K562 (cell line): ENCODE results near the gene ZBTB38. TPM values are rescaled to one million over a fixed set of nuclear protein-coding genes. Genes with fewer than 3 reads are reported as not detected.

Experiments used
- BHLHE40 ChIP-seq: IDR thresholded peaks from 2 replicates; pipeline ENCODE4 v1.6.1; 2011; ENCODE audit warnings: low read length, improper control_type of control experiment
- BRF1 ChIP-seq: IDR thresholded peaks from 3 replicates; pipeline ENCODE4 v1.6.1; 2011; ENCODE audit warnings: borderline replicate concordance, mild to moderate bottlenecking; ENCODE audit not compliant: insufficient read length; ENCODE audit errors: extremely low read depth
- CREB1 ChIP-seq, 2 experiments: sonication (generic) in 1 of 2; formaldehyde crosslinking in 1 of 2; IDR thresholded peaks; 2 replicates each; pipeline versions ENCODE4 v1.6.1 to v1.8.0; 2012 to 2022; ENCODE audit warnings: inconsistent platforms in 1 of 2, mild to moderate bottlenecking in 1 of 2, missing genetic modification reagents in 1 of 2, moderate library complexity in 1 of 2
- NELFE ChIP-seq: IDR thresholded peaks from 2 replicates; pipeline ENCODE4 v1.6.1; 2011; ENCODE audit warnings: mild to moderate bottlenecking; ENCODE audit not compliant: insufficient read depth, insufficient read length
- RUNX1 ChIP-seq: sonication (generic); IDR thresholded peaks from 2 replicates; pipeline ENCODE4 v1.6.1; 2016; ENCODE audit warnings: antibody characterized with exemption, low read depth
- SLC30A9 ChIP-seq: fragments of 250-450 bp; sonication (Bioruptor Pico); IDR thresholded peaks from 2 replicates; pipeline ENCODE4 v1.8.0; 2022; ENCODE audit warnings: mild to moderate bottlenecking, moderate library complexity
- ZKSCAN3 ChIP-seq: fragments of 250-450 bp; sonication (Bioruptor Pico); IDR thresholded peaks from 2 replicates; pipeline ENCODE4 v1.4.0; 2020
- ZNF224 ChIP-seq: sonication (generic); formaldehyde crosslinking; IDR thresholded peaks from 2 replicates; pipeline ENCODE4 v1.8.0; 2022; ENCODE audit warnings: mild to moderate bottlenecking, missing genetic modification reagents
- ZNF668 ChIP-seq: fragments of 250-450 bp; sonication (Bioruptor Pico); IDR thresholded peaks from 2 replicates; pipeline ENCODE4 v1.8.0; 2022; ENCODE audit warnings: mild to moderate bottlenecking, inconsistent platforms
- ZNF707 ChIP-seq: fragments of 250-450 bp; sonication (Bioruptor Pico); conservative IDR thresholded peaks from 2 replicates; pipeline ENCODE4 v1.8.0; 2022; ENCODE audit warnings: inconsistent platforms, mild to moderate bottlenecking, moderate library complexity
- polyA plus RNA-seq, 8 experiments: library from polyadenylated mRNA; depleted of rRNA in 4 of 8; stranded (reverse) in 5 of 8; unstranded in 3 of 8; fragments of >200 nt; fragmentation: Nextera tagmentation in 2 of 8; fragmentation: Illumina TruSeq in 1 of 8; extraction: Ambion mirVana in 2 of 8; extraction: Trizol in 1 of 8; gene quantifications; 2 replicates each; pipeline versions ENCODE4 v1.2.1 to v1.2.3, GENCODE V29; 2011 to 2014; ENCODE audit warnings: inconsistent platforms in 1 of 8, missing spikeins in 1 of 8
- total RNA-seq, 7 experiments: library from RNA; depleted of rRNA in 6 of 7; stranded (reverse); fragments of >200 nt in 6 of 7; fragmentation: Illumina TruSeq in 2 of 7; extraction: Trizol in 2 of 7; gene quantifications; 2 replicates each; pipeline versions ENCODE4 v1.2.1 to v1.2.3, GENCODE V29; 2011 to 2021; ENCODE audit warnings: low replicate concordance in 1 of 7
- TF ChIP-seq, protein P1 (sequence below), 2 experiments: fragments of 450-650 bp in 1 of 2; sonication (generic) in 1 of 2; formaldehyde crosslinking in 1 of 2; IDR thresholded peaks; 2 replicates each; pipeline versions ENCODE4 v1.7.1 to v1.9.0; 2016 to 2022; ENCODE audit warnings: inconsistent platforms in 1 of 2, mild to moderate bottlenecking in 1 of 2, missing genetic modification reagents in 1 of 2
- TF ChIP-seq, protein P2 (sequence below): sonication (generic); formaldehyde crosslinking; IDR thresholded peaks from 2 replicates; pipeline ENCODE4 v1.5.0; 2020; ENCODE audit warnings: missing genetic modification reagents
- TF ChIP-seq, protein P3 (sequence below): sonication (generic); formaldehyde crosslinking; IDR thresholded peaks from 2 replicates; pipeline ENCODE4 v1.8.0; 2023; ENCODE audit warnings: mild to moderate bottlenecking, missing genetic modification reagents

ZBTB38 gene
- total and polyA plus RNA-seq, 9 of the 15 experiments (the other 6 are each of a cell fraction or from before 2014, with no cell fraction given), result 12.1 to 39.4 (median 22.9) TPM

DNA sequence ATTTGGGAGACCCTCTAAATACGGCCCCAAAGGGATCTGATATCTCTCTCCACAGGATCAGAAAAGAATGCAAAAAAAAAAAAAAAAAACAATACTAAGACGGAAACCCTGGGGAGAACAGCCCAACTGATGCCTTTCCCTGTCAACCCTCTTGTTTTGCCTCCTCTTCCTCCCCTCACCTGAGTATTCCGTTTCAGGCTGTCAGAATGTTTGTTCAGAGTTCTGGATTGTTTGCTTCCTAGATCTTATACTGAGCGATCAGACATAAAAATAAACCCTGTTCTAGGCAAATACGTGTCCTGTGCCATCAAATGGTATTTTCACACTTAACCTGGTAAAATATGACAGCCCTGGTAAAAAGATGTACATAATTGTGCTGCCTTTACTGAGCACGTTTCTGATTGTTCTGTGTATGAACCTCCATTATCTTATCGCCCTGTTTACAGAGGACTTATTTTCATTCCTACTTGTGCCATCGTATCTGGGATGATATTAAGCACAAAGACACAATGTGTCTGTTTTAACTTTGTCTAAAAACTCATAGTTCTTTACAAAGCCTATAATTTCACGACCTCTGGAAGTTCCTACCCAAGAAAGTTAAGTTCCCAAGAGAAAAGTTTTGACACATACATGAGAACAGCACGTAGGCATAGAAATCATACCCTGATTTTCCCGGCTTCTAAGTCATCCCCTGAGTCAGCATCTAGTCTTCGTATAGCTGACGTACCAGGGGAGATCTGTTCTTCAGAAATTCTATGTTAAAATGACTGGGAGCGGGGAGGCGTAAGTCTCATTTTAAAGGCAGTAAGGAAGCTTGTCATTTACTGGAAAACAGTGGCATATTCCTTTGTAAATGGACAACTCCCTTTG lies 856 bp downstream of the ZBTB38 start (continued):
- TF ChIP-seq, protein P1, sequence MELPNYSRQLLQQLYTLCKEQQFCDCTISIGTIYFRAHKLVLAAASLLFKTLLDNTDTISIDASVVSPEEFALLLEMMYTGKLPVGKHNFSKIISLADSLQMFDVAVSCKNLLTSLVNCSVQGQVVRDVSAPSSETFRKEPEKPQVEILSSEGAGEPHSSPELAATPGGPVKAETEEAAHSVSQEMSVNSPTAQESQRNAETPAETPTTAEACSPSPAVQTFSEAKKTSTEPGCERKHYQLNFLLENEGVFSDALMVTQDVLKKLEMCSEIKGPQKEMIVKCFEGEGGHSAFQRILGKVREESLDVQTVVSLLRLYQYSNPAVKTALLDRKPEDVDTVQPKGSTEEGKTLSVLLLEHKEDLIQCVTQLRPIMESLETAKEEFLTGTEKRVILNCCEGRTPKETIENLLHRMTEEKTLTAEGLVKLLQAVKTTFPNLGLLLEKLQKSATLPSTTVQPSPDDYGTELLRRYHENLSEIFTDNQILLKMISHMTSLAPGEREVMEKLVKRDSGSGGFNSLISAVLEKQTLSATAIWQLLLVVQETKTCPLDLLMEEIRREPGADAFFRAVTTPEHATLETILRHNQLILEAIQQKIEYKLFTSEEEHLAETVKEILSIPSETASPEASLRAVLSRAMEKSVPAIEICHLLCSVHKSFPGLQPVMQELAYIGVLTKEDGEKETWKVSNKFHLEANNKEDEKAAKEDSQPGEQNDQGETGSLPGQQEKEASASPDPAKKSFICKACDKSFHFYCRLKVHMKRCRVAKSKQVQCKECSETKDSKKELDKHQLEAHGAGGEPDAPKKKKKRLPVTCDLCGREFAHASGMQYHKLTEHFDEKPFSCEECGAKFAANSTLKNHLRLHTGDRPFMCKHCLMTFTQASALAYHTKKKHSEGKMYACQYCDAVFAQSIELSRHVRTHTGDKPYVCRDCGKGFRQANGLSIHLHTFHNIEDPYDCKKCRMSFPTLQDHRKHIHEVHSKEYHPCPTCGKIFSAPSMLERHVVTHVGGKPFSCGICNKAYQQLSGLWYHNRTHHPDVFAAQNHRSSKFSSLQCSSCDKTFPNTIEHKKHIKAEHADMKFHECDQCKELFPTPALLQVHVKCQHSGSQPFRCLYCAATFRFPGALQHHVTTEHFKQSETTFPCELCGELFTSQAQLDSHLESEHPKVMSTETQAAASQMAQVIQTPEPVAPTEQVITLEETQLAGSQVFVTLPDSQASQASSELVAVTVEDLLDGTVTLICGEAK (IDR thresholded peaks at IDR 0.05), result 0 out of 2 replicates have a peak, but pooled peaks have one; percentile 17
- TF ChIP-seq, protein P1 (CRISPR knock-in tag; IDR thresholded peaks at IDR 0.05), result no peak
- TF ChIP-seq ZNF707 (CRISPR knock-in tag), result no peak
- TF ChIP-seq BRF1, result no peak
- TF ChIP-seq, protein P2, sequence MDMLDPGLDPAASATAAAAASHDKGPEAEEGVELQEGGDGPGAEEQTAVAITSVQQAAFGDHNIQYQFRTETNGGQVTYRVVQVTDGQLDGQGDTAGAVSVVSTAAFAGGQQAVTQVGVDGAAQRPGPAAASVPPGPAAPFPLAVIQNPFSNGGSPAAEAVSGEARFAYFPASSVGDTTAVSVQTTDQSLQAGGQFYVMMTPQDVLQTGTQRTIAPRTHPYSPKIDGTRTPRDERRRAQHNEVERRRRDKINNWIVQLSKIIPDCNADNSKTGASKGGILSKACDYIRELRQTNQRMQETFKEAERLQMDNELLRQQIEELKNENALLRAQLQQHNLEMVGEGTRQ (CRISPR knock-in tag), result no peak
- TF ChIP-seq ZKSCAN3 (CRISPR knock-in tag), result no peak
- no peak for TF ChIP-seq ZNF224
- no peak for TF ChIP-seq SLC30A9 (CRISPR knock-in tag)
- TF ChIP-seq, protein P3, sequence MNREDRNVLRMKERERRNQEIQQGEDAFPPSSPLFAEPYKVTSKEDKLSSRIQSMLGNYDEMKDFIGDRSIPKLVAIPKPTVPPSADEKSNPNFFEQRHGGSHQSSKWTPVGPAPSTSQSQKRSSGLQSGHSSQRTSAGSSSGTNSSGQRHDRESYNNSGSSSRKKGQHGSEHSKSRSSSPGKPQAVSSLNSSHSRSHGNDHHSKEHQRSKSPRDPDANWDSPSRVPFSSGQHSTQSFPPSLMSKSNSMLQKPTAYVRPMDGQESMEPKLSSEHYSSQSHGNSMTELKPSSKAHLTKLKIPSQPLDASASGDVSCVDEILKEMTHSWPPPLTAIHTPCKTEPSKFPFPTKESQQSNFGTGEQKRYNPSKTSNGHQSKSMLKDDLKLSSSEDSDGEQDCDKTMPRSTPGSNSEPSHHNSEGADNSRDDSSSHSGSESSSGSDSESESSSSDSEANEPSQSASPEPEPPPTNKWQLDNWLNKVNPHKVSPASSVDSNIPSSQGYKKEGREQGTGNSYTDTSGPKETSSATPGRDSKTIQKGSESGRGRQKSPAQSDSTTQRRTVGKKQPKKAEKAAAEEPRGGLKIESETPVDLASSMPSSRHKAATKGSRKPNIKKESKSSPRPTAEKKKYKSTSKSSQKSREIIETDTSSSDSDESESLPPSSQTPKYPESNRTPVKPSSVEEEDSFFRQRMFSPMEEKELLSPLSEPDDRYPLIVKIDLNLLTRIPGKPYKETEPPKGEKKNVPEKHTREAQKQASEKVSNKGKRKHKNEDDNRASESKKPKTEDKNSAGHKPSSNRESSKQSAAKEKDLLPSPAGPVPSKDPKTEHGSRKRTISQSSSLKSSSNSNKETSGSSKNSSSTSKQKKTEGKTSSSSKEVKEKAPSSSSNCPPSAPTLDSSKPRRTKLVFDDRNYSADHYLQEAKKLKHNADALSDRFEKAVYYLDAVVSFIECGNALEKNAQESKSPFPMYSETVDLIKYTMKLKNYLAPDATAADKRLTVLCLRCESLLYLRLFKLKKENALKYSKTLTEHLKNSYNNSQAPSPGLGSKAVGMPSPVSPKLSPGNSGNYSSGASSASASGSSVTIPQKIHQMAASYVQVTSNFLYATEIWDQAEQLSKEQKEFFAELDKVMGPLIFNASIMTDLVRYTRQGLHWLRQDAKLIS (CRISPR knock-in tag), result no peak
- no peak for TF ChIP-seq BHLHE40
- TF ChIP-seq ZNF668, result peak; percentile 79
- TF ChIP-seq CREB1 (IDR thresholded peaks at IDR 0.05), result 0 out of 2 replicates have a peak, but pooled peaks have one; percentile 15
- TF ChIP-seq CREB1 (CRISPR knock-in tag; IDR thresholded peaks at IDR 0.05), result no peak
- TF ChIP-seq NELFE, result no peak
- no peak for TF ChIP-seq RUNX1
